HCT116 (cell line): ENCODE results near the gene VPS11.

Experiments
- EZH2 ChIP-seq: fragments of 200-600 bp; sonication (generic); IDR thresholded peaks from 2 replicates; pipeline ENCODE4 v1.6.1; 2017; ENCODE audit warnings: antibody characterized with exemption, mixed run types
- POLR2A ChIP-seq: IDR thresholded peaks from 2 replicates; pipeline ENCODE4 v1.7.0; 2011; ENCODE audit warnings: borderline replicate concordance; ENCODE audit not compliant: insufficient read depth, insufficient read length; ENCODE audit errors: extremely low read depth
- TF ChIP-seq, protein P1 (sequence below), 3 experiments: fragments of 200-600 bp in 1 of 3; sonication (generic) in 1 of 3; IDR thresholded peaks in 2 of 3; conservative IDR thresholded peaks in 1 of 3; 2 replicates each; pipeline ENCODE4 v1.5.1; 2012 to 2017; ENCODE audit warnings: low read depth in 2 of 3, low read length in 2 of 3, antibody characterized with exemption in 1 of 3, borderline replicate concordance in 1 of 3, control low read depth in 1 of 3, mild to moderate bottlenecking in 1 of 3, mixed read lengths in 1 of 3, mixed run types in 1 of 3, moderate library complexity in 1 of 3; ENCODE audit not compliant: insufficient read depth in 1 of 3

- TF ChIP-seq EZH2 (no peak), POLR2A (no peak)
- TF ChIP-seq, protein P1, sequence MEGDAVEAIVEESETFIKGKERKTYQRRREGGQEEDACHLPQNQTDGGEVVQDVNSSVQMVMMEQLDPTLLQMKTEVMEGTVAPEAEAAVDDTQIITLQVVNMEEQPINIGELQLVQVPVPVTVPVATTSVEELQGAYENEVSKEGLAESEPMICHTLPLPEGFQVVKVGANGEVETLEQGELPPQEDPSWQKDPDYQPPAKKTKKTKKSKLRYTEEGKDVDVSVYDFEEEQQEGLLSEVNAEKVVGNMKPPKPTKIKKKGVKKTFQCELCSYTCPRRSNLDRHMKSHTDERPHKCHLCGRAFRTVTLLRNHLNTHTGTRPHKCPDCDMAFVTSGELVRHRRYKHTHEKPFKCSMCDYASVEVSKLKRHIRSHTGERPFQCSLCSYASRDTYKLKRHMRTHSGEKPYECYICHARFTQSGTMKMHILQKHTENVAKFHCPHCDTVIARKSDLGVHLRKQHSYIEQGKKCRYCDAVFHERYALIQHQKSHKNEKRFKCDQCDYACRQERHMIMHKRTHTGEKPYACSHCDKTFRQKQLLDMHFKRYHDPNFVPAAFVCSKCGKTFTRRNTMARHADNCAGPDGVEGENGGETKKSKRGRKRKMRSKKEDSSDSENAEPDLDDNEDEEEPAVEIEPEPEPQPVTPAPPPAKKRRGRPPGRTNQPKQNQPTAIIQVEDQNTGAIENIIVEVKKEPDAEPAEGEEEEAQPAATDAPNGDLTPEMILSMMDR (IDR thresholded peaks at IDR 0.05 in 2 of 3, conservative IDR thresholded peaks at IDR 0.05 in 1 of 3; ENCODE audit: borderline replicate concordance in 1 of 3, insufficient read depth in 1 of 3, low read depth in 2 of 3, low read length in 2 of 3) = peak in 2 of 3 experiments; percentile 61 to 63; a peak in 4 of 6 replicates
These were observed 32.8 kb downstream of the VPS11 start for GRCh38 chr11:119100246-119100970.
